Brain pericyte (primary cell): Measurements from ENCODE around the gene GDA.

Source experiments
- DNase-seq: peaks from one replicate; pipeline ENCODE4 v3.0.0-alpha.2; 2012; ENCODE audit warnings: low read depth, low spot score

Gene GDA

DNA sequence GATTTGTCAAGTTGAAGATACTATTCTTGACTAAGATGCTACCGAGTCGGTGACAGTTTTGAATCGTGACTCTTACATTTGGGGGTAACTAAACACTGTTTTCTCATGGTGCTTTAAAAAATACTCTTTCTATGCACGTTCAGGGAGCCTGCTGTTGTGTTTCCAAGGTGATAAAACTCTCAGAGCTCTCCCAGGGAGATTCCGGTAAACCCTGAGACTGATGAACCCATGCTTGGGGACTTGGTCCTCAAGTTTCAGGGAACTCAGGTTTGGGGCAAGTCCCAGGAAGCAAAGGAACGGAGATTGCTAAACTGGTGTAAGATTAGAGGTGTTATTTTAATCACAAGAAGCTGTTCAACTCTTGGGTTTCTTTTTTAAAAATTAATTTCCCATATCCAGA lies 1.4 kb downstream of the GDA start:
- no peak for DNase-seq

GRCh38 chr9:72151104-72151503 lies 1.9 kb downstream of the GDA start:
- no peak for DNase-seq

GRCh38 chr9:72154468-72155285 lies 5.4 kb downstream of the GDA start:
- no peak for DNase-seq

GRCh38 chr9:72155301-72155700 lies 6.1 kb downstream of the GDA start:
- no peak for DNase-seq

- DNase-seq = no peak
These were observed 7.3 kb downstream of the GDA start for GRCh38 chr9:72156586-72156985.

DNA sequence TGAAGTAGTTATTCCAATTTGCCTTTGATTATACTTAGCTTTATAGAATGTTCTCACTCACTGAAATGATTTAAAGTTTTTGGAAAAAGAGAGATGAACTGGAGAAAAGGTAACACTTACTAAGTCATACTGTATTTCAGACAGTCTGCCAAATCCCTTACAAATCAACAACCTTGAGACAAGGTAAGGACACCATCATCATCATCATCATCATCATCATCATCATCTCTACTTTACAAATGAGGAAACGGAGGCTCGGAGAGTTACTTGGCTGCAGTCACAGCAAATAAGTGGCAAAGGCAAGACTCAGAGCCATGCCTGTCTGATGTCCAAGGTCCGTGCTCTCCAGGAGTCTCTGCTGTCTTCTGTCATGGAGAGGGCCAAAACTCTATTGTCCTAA lies 9.4 kb downstream of the GDA start:
- DNase-seq = no peak

- no peak for DNase-seq
These were observed 11.3 kb downstream of the GDA start for GRCh38 chr9:72160446-72161123.

- DNase-seq = no peak
These were observed 16.1 kb downstream of the GDA start for GRCh38 chr9:72165326-72165725.

DNA sequence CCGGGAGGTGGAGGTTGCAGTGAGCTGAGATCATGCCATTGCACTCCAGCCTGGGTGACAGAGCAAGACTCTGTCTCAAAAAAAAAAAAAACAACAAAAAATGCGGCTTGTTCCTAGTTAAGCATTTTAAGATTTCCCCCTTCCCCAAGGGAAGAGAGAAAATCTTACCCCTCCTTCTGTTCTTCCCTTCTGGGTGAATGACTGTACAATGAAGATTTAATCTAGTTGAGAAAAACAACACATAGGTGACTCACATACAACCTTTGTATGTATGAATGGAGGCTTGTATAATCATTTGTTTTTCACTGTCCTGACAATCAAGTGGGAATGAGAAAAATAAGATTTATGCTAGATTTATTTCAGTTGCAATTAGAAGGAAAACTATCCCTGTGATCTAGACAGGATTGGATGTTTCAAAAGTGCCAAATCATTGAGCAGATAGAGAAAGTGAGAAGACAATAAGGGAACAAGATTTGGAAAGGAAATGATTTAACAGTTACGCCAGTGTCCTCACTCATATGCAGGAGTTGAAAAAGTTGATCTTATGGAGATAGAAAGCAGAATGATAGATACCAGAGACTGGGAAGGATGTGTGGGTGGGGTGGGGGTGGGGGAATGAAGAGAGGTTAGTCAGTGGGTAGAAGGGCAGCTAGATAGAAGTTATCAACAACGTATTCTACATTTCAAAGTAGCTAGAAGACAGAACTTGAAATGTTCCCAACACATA lies 16.7 kb downstream of the GDA start:
- no peak for DNase-seq

DNA sequence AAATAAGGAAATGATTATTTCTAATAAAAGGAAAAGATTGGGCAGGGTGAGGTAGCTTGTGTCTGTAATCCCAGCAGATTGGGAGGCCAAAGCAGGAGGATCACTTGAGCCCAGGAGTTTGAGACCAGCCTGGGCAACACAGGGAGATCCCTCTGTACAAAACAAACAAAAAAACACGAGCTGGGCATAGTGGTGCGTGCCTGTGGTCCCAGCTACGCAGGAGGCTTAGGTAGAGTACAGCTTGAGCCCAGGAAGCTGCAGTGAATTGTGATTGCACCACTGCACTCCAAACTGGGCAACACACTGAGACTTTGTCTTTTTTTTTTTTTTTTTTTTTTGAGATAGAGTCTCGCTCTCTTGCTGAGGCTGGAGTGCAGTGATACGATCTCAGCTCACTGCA lies 18.8 kb downstream of the GDA start:
- DNase-seq = no peak

DNA sequence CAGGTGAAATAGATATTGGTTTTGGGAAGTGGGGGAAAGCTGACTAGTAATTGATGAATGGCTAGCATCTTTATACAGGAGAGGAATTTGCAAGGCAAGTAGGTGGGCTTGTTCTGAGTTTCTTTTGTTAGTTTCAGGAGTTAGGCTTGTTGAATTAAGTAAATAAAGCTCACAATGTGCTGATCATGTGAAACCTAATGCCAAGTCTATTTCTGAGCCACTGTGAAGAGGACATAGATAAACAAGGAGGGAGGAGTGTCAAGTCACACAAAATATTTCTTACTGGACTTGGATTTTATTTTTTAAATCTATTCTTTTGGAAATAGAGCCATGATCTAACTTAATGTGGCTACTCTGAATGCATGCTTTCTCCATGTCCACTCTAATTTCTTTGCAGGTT lies 19.9 kb downstream of the GDA start:
- no peak for DNase-seq

- no peak for DNase-seq
These were observed 23.8 kb downstream of the GDA start for GRCh38 chr9:72173080-72173479.

GRCh38 chr9:72185561-72185960 lies 36.3 kb downstream of the GDA start:
- DNase-seq = no peak

DNA sequence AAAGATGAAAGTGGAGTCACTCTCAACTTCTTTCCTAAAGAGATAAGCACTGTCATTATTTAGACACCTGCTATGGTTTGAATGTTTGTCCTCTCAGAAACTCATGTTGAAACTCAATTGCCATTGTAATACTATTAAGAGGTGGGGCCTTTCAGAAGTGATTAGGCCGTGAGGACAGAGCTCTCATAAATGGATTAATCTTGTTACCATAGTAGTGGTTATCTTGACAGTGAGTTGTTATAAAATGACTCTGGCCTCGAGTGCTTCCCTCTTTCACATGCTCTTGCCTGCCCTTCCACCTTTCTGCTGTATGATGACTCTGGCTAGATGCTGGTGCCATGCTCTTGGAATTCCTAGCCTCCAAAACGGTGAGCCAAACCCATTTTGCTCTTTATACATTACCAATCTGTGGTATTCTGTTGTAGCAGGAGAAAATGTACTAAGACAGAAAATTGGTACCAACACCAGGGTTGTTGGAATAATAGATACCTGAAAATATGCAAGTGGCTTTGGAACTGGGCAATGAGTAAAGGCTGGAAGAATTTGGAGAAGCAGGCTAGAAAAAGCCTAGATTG lies 38.0 kb downstream of the GDA start:
- no peak for DNase-seq

DNA sequence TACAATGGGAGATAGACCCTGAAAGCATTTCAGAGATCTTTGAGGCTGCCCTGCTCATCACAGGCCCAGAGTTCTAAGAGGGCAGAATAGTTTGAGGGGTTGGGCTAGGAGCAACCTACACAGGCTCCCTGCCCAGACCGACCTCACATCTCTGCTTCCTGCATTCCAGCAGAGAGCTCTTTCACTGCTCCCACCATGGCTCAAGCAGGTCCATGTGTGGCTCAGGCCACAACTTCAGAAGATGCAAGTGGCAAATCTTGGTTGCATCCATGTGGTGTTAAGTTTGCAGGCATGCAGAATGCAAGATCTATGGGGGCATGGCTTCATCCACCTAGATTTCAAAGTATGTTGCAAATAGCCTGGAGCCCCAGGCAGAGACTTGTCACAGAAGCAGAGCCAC lies 39.0 kb downstream of the GDA start:
- DNase-seq = no peak

- no peak for DNase-seq
These were observed 44.2 kb downstream of the GDA start for GRCh38 chr9:72193478-72193881.

GRCh38 chr9:72199238-72199637 lies 50.0 kb downstream of the GDA start:
- DNase-seq = no peak

DNA sequence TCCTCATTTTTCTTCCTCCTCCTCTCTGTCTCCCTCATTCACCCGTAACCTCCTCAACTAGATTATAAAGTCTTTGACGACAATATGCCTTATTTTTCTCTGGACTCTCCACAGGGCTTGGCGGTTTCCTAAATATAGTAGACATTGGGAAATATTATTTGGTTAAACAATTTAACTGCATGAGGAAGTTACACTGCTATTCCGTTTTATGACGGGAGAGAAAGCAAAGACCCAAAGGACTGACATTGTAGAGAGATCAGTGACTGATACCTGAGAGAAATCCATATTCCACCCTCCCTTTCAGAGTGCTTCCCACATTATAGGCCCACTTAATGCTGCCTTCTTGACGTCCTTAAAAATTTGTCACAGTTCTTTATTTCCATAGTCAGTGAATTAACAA lies 51.2 kb downstream of the GDA start:
- no peak for DNase-seq

- DNase-seq = no peak
These were observed 52.8 kb downstream of the GDA start for GRCh38 chr9:72202009-72202408.

DNA sequence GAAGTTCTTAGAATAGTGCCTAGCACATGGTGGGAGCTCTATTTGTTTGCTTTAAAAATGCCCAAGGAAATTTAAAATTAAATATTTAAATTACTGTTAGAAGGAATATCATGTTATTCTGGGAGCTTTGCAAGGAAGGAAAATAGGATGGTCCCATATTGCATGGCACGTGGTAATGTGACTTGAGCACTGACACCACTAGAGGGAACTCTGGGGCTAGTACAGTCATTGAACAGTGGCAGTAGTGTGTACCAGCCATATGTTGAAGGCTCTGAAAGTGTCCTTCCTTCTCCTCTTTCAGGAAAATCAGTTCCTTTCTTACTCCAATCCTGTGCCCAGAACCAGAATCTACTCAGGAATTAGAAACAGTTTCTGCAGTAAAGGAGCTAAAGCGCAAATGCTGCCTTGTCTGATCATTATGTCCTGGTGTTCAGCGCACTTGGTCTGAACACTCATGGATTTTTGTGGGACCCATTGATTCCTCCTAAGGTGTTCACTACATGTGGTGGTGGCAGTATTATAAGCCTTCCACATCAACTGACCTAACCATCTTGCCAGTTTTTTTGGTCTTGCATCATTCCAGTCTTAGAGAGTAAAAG lies 54.1 kb downstream of the GDA start:
- no peak for DNase-seq

DNA sequence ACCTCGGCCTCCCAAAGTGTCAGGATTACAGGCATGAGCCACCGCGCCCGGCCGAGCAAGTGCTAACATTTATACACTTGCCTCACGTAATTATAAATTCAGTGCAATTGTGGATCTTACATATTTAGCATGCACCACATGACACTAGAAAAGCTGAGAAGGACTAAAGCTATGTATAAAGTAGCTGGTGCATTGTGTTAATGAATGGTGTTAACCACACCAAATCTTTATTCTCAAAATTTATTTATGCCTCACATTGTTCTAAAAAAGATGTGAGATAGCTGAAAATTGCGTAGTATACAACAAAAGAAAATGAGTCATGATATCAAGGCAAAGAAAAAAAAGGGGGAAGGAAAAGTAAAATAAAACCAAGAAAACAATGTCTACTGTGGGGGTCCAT lies 54.8 kb downstream of the GDA start:
- no peak for DNase-seq

GRCh38 chr9:72205513-72205912 lies 56.3 kb downstream of the GDA start:
- no peak for DNase-seq
